Activated T-cell treated with anti-CD3 and anti-CD28 coated beads, Interleukin-2, amount 50 U/mL, for 72 hours (primary cell): ENCODE data around the gene CELSR1. TPM values are rescaled to one million over a fixed set of nuclear protein-coding genes. Genes with fewer than 3 reads are reported as not detected.
A peak's percentile ranks its signal among the peaks of the same experiment; 100 is the strongest.

ENCODE experiments used
- ATAC-seq, 2 donors: fragments of 150-1000 bp; cut with Tn5 transposase; replicated peaks in 1 of 2; 2 replicates each; pipeline ENCODE4 v1.10.0; 2021; ENCODE audit warnings: moderate library complexity in 2 of 2, mild to moderate bottlenecking in 1 of 2
- DNase-seq, 2 donors: peaks; one replicate each; pipeline ENCODE4 v3.0.0; 2021 to 2022; ENCODE audit warnings: mixed read lengths in 1 of 2
- H3K27ac Mint-ChIP-seq: one replicate; pipeline ENCODE4 v1.8.0; 2022; ENCODE audit warnings: mild to moderate bottlenecking, moderate library complexity, mixed read lengths
- H3K27me3 Mint-ChIP-seq: one replicate; pipeline ENCODE4 v1.8.0; 2022; ENCODE audit warnings: low read depth, mixed read lengths
- H3K36me3 Mint-ChIP-seq, 2 donors: one replicate each; pipeline ENCODE4 v1.8.0; 2022; ENCODE audit warnings: mixed read lengths in 2 of 2, mild to moderate bottlenecking in 1 of 2; ENCODE audit not compliant: insufficient read depth in 2 of 2
- H3K4me1 Mint-ChIP-seq: one replicate; pipeline ENCODE4 v1.8.0; 2022; ENCODE audit warnings: low read depth, mixed read lengths
- H3K4me3 Mint-ChIP-seq, 2 donors: one replicate each; pipeline ENCODE4 v1.8.0; 2022; ENCODE audit warnings: mild to moderate bottlenecking in 2 of 2, mixed read lengths in 2 of 2, moderate library complexity in 2 of 2
- H3K9me3 Mint-ChIP-seq, 2 donors: one replicate each; pipeline ENCODE4 v1.8.0; 2022; ENCODE audit warnings: mixed read lengths in 2 of 2
- total RNA-seq, 2 donors: library from RNA; stranded (reverse); gene quantifications; one replicate each; pipeline ENCODE4 v1.2.3, GENCODE V29; 2022

CELSR1 gene
- total RNA-seq, 2 donors from 2014 or later, result 0.83 to 1.3 TPM

GRCh38 chr22:46376908-46377524 lies 160.4 kb downstream of the CELSR1 start:
- Mint-ChIP-seq H3K27me3 (peaks cover 7% of the 10 kb centered on the region), H3K9me3 (peaks cover 2 to 4% of the 10 kb centered on the region in 2 donors), H3K4me1 (peaks cover 14% of the 10 kb centered on the region), H3K4me3 (no peak overlapping the region), H3K27ac (no peak overlapping the region), H3K36me3 (peaks cover 3 to 11% of the 10 kb centered on the region in 2 donors)
- ATAC-seq (no peak), DNase-seq (no peak)

GRCh38 chr22:46376111-46376510 lies 161.3 kb downstream of the CELSR1 start:
- H3K36me3 Mint-ChIP-seq, result peaks cover 3 to 11% of the 10 kb centered on the region in 2 donors
- H3K4me3 Mint-ChIP-seq, result no peak overlapping the region
- H3K27ac Mint-ChIP-seq, result no peak overlapping the region
- H3K9me3 Mint-ChIP-seq, result peaks cover 2 to 4% of the 10 kb centered on the region in 2 donors
- no peak for ATAC-seq
- peaks cover 15% of the 10 kb centered on the region for H3K27me3 Mint-ChIP-seq
- no peak for DNase-seq
- peaks cover 23% of the 10 kb centered on the region for H3K4me1 Mint-ChIP-seq

GRCh38 chr22:46374663-46375474 lies 162.6 kb downstream of the CELSR1 start:
- Mint-ChIP-seq H3K9me3 (peaks cover 2 to 4% of the 10 kb centered on the region in 2 donors), H3K4me1 (peaks cover 32% of the 10 kb centered on the region), H3K36me3 (peaks cover 3 to 11% of the 10 kb centered on the region in 2 donors), H3K4me3 (no peak overlapping the region), H3K27me3 (peaks cover 16% of the 10 kb centered on the region), H3K27ac (no peak overlapping the region)
- ATAC-seq (no peak), DNase-seq (no peak)

- H3K27ac Mint-ChIP-seq, result no peak overlapping the region
- H3K9me3 Mint-ChIP-seq, result peaks cover 2 to 4% of the 10 kb centered on the region in 2 donors
- peaks cover 35% of the 10 kb centered on the region for H3K4me1 Mint-ChIP-seq
- H3K4me3 Mint-ChIP-seq, result peak overlapping the region; percentile 23 to 53
- ATAC-seq (peak; percentile 47 to 53), DNase-seq (peak in 1 of 2 donors; percentile 15)
- H3K36me3 Mint-ChIP-seq, result peaks cover 3 to 11% of the 10 kb centered on the region in 2 donors
- H3K27me3 Mint-ChIP-seq, result peaks cover 16% of the 10 kb centered on the region
Measured at GRCh38 chr22:46373921-46374662, 163.3 kb downstream of the CELSR1 start.

GRCh38 chr22:46373159-46373558 lies 164.3 kb downstream of the CELSR1 start:
- Mint-ChIP-seq H3K4me1 (peaks cover 35% of the 10 kb centered on the region), H3K36me3 (peaks cover 3 to 11% of the 10 kb centered on the region in 2 donors), H3K27me3 (peaks cover 16% of the 10 kb centered on the region), H3K4me3 (no peak overlapping the region), H3K9me3 (peaks cover 2 to 4% of the 10 kb centered on the region in 2 donors), H3K27ac (no peak overlapping the region)
- DNase-seq (no peak), ATAC-seq (no peak)

- Mint-ChIP-seq H3K9me3 (peaks cover 2 to 4% of the 10 kb centered on the region in 2 donors), H3K4me3 (no peak overlapping the region), H3K27ac (no peak overlapping the region), H3K27me3 (peaks cover 16% of the 10 kb centered on the region), H3K36me3 (peaks cover 3 to 11% of the 10 kb centered on the region in 2 donors), H3K4me1 (peaks cover 35% of the 10 kb centered on the region)
- DNase-seq, result no peak
- no peak for ATAC-seq
Measured at GRCh38 chr22:46372686-46373085, 164.7 kb downstream of the CELSR1 start.

GRCh38 chr22:46371623-46372226 lies 165.7 kb downstream of the CELSR1 start:
- Mint-ChIP-seq H3K9me3 (peaks cover 2 to 4% of the 10 kb centered on the region in 2 donors), H3K36me3 (peaks cover 3 to 11% of the 10 kb centered on the region in 2 donors), H3K4me3 (no peak overlapping the region), H3K4me1 (peaks cover 35% of the 10 kb centered on the region), H3K27ac (no peak overlapping the region), H3K27me3 (peaks cover 16% of the 10 kb centered on the region)
- ATAC-seq (no peak), DNase-seq (no peak)

GRCh38 chr22:46370584-46371291 lies 166.7 kb downstream of the CELSR1 start:
- Mint-ChIP-seq H3K27ac (no peak overlapping the region), H3K36me3 (peaks cover under 1 to 7% of the 10 kb centered on the region in 2 donors), H3K9me3 (peaks cover 0 to under 1% of the 10 kb centered on the region in 2 donors), H3K27me3 (peaks cover 16% of the 10 kb centered on the region), H3K4me3 (no peak overlapping the region), H3K4me1 (peaks cover 35% of the 10 kb centered on the region)
- ATAC-seq (peak in 1 of 2 donors; percentile 23), DNase-seq (no peak)

DNA sequence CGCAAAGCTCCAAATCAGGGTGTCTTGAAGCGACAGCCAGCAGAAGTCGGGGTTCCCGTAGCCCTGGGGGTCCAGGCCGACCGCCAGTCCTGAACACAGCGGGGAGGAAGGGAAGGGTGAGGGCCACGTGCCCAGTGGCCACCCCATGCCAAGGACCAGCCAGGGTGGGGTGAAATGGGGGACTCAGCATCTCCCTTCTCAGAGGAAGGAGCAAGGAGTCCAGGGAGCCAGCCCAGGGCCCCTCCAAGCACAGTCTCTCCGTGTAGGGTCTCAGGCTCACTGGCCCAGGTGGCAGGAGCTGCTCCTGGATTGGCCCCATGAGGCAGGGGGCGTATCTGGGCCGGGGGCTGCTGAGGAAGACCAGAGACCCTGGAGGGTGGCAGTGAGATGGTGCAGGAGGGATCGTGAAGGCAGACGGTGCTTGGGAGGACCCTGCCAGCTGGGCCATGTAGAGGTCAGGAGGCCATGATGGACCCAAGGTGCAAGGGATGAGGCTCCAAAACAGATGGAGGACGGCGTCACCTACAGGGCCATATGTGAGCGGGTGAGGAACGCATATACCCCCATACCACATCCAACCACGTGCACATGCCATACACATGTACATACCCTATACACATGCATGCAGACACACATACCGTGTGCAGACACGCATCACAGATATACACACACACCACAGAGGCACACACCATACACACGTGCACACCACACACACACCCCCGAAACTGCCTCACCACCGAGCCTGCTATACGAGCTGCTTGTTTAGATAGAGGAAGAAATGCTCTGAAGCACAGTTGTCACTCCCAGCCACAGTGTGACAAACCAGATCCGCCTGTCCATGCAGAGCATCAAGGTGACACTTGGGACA lies 167.5 kb downstream of the CELSR1 start:
- Mint-ChIP-seq H3K27ac (no peak overlapping the region), H3K27me3 (peaks cover 16% of the 10 kb centered on the region), H3K4me3 (no peak overlapping the region), H3K4me1 (peaks cover 35% of the 10 kb centered on the region), H3K9me3 (no peaks in the 10 kb centered on the region), H3K36me3 (no peaks in the 10 kb centered on the region)
- ATAC-seq (no peak), DNase-seq (no peak)

DNA sequence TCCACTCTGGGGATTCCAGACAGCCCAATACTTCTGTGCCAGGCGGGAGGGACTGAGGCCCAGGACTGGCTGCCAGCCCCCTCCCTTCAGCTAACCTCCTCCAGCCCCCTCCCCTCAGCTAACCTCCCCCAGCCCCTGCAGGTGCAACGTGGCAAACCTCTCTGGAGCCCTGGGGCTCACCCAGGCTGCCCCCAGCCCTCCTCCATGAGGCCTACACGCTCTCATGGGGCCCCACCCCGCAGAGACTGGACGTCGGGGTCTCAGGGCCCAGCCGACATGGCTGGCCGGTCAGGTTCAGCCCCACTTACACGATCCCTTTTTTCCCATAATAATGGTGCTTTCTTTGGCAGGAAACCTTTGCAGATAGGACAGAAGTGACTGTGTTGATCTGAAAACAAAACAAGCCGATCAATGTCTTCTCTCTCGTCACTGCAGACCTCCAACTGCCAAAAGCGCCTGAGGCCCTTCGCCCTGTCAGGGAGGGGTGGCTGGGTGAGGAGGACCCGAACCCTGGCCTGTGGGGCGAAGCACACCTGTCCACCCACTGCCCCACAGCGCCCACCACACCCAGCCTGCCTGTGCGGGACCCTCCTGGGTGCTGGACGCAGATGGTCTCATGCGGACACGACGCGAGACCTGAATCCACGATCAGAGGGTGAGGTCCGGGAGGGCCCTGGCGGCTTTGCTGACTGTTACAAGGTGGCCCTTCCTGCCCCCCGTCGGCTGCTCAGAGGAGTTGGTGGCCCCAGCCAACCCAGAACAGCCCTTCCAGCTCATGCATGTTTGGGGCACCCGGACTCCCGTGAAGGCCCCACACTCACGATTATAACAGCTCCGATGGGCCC lies 168.3 kb downstream of the CELSR1 start:
- H3K36me3 Mint-ChIP-seq, result no peaks in the 10 kb centered on the region
- DNase-seq (no peak), ATAC-seq (no peak)
- H3K4me3 Mint-ChIP-seq, result no peak overlapping the region
- no peak overlapping the region for H3K27ac Mint-ChIP-seq
- H3K27me3 Mint-ChIP-seq, result peaks cover 16% of the 10 kb centered on the region
- H3K4me1 Mint-ChIP-seq, result peaks cover 29% of the 10 kb centered on the region
- H3K9me3 Mint-ChIP-seq, result no peaks in the 10 kb centered on the region

DNA sequence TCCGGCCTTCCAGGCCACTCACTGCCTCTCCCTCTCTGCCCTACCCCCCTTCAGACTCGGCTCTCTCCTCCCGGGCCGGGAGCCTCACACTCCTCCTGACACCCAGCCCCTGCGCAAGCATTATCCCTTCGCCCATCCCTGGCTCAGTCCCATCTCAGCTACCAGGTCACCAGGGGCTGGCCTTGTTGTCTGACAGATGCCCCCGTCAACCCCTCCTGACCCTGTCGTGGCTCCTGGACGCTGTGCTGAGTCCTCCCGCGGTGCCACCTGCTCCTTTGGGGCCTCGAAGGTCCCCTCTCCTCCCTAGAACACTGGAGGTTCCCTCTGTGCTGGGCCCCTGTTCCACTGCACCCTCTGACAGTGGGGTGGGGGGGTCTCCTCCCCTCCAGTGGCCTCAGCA lies 169.0 kb downstream of the CELSR1 start:
- H3K27me3 Mint-ChIP-seq, result peaks cover 16% of the 10 kb centered on the region
- H3K4me1 Mint-ChIP-seq, result peaks cover 24% of the 10 kb centered on the region
- H3K9me3 Mint-ChIP-seq, result no peaks in the 10 kb centered on the region
- no peaks in the 10 kb centered on the region for H3K36me3 Mint-ChIP-seq
- ATAC-seq (no peak), DNase-seq (no peak)
- peak overlapping the region in 1 of 2 donors; percentile 20 for H3K4me3 Mint-ChIP-seq
- no peak overlapping the region for H3K27ac Mint-ChIP-seq
